ENCODE data around the gene AFAP1L2.

GRCh38 chr10:114319406-114320248 is 84.7 kb downstream of the AFAP1L2 start:
- no peak for TF ChIP-seq CTCF (conservative IDR thresholded peaks at IDR 0.05; ENCODE audit: low read length)
- TF ChIP-seq EZH2phosphoT487 (IDR thresholded peaks at IDR 0.05; ENCODE audit: borderline replicate concordance, low read depth, low read length), result no peak
